ENCODE data around the gene SLC2A10. TPM values are rescaled to one million over a fixed set of nuclear protein-coding genes. Genes with fewer than 3 reads are reported as not detected.

The SLC2A10 gene
- total and polyA plus RNA-seq, 2 donors (not counting 3 experiments of a cell fraction or from before 2014, with no cell fraction given) = 11.2 to 13.6 TPM

DNA sequence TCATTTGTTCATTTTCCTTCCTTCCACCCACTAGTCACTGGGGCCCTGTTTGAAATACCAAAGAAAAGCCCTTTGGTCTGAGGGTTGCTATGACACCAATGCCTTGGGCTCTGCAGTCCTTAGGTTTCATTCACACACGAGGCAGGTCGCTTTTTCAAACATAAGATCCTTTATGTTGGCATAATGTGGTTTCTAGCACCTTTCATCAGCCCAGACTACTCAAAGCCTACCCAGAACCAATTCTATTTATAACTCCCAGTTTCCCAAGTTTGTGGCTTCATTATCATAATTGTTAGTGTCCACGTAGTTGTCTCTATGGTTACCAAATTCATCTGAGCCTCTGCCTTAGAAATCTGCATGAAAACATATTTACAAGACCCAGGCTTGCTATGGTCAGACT is 13.6 kb upstream of the SLC2A10 start:
- no peaks in the 10 kb centered on the region for H3K9me3 ChIP-seq (replicated peaks; ENCODE audit: control insufficient read depth, insufficient read depth, low read length)
- H3K4me3 ChIP-seq (replicated peaks in 1 of 3; ENCODE audit: insufficient read depth in 1 of 3, low read depth in 1 of 3, low read length in 3 of 3) = no peak overlapping the region
- intact Hi-C loops (cut with micrococcal nuclease) (loop anchor here (10.0 kb wide), 1 partner anchor 1811 kb away; the partner anchor contains the start of gene YWHAB), dilution Hi-C loops (cut with MboI; ENCODE audit: extremely low pct_ligation_motif_present, low sequenced_read_pairs) (no loop called here)
- no peak overlapping the region for H3K27ac ChIP-seq (ENCODE audit: insufficient read depth, low read depth, low read length)
- no peaks in the 10 kb centered on the region for H3K4me1 ChIP-seq (ENCODE audit: control insufficient read depth, extremely low read depth, insufficient read depth, low read length)
- no peak overlapping the region for H3K4me2 ChIP-seq (ENCODE audit: insufficient read depth, low read length)
- BruUV-seq (replicated peaks) = no TSS peak
- no peak overlapping the region for H2AFZ ChIP-seq (ENCODE audit: low read depth, low read length)
- TF ChIP-seq, protein P1, sequence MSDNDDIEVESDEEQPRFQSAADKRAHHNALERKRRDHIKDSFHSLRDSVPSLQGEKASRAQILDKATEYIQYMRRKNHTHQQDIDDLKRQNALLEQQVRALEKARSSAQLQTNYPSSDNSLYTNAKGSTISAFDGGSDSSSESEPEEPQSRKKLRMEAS (IDR thresholded peaks at IDR 0.05; ENCODE audit: insufficient read depth, insufficient read length) = no peak
- no peak for TF ChIP-seq MYC (IDR thresholded peaks at IDR 0.05; ENCODE audit: low read depth, low read length)
- TF ChIP-seq GATA2 (IDR thresholded peaks at IDR 0.05; ENCODE audit: insufficient read depth, insufficient read length, low read depth, low read length) = no peak
- no peak for TF ChIP-seq FOS (IDR thresholded peaks at IDR 0.05; ENCODE audit: borderline replicate concordance, insufficient read depth, low read length)
- TF ChIP-seq, protein P2, sequence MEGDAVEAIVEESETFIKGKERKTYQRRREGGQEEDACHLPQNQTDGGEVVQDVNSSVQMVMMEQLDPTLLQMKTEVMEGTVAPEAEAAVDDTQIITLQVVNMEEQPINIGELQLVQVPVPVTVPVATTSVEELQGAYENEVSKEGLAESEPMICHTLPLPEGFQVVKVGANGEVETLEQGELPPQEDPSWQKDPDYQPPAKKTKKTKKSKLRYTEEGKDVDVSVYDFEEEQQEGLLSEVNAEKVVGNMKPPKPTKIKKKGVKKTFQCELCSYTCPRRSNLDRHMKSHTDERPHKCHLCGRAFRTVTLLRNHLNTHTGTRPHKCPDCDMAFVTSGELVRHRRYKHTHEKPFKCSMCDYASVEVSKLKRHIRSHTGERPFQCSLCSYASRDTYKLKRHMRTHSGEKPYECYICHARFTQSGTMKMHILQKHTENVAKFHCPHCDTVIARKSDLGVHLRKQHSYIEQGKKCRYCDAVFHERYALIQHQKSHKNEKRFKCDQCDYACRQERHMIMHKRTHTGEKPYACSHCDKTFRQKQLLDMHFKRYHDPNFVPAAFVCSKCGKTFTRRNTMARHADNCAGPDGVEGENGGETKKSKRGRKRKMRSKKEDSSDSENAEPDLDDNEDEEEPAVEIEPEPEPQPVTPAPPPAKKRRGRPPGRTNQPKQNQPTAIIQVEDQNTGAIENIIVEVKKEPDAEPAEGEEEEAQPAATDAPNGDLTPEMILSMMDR (IDR thresholded peaks at IDR 0.05; ENCODE audit: extremely low read depth in 1 of 2, insufficient read depth in 1 of 2, low read depth in 1 of 2, low read length in 2 of 2) = no peak
- TF ChIP-seq JUN (IDR thresholded peaks at IDR 0.05; ENCODE audit: borderline replicate concordance, insufficient read depth, insufficient read length, low read depth) = no peak
- no peak for TF ChIP-seq POLR2AphosphoS5 (IDR thresholded peaks at IDR 0.05; ENCODE audit: insufficient read depth, low read depth, low read length)
- TF ChIP-seq POLR2A (IDR thresholded peaks at IDR 0.05; ENCODE audit: low read depth, low read length) = no peak
- no peak for TF ChIP-seq EZH2 (IDR thresholded peaks at IDR 0.05; ENCODE audit: borderline replicate concordance, low read depth, low read length, severe bottlenecking)
- H3K79me2 ChIP-seq (ENCODE audit: control insufficient read depth, insufficient read depth, low read length) = no peaks in the 10 kb centered on the region
- ChIA-PET CTCF (no interaction called here), POLR2A (no interaction called here)
- no peaks in the 10 kb centered on the region for H4K20me1 ChIP-seq (replicated peaks; ENCODE audit: control insufficient read depth, extremely low read depth, insufficient read depth, low read length)
- no peak for FAIRE-seq
- peaks cover 0 to 3% of the 10 kb centered on the region in 2 experiments for H3K27me3 ChIP-seq (ENCODE audit: control insufficient read depth in 2 of 2, insufficient read depth in 2 of 2, low read length in 2 of 2)
- H3K9ac ChIP-seq (replicated peaks; ENCODE audit: extremely low read depth, insufficient read depth, low read length) = no peak overlapping the region
- H3K9me1 ChIP-seq (replicated peaks; ENCODE audit: control insufficient read depth, extremely low read depth, insufficient read depth, low read length) = no peaks in the 10 kb centered on the region
- no peak for DNase-seq (ENCODE audit: low read depth, low spot score)
- no peaks in the 10 kb centered on the region for H3K36me3 ChIP-seq (ENCODE audit: control insufficient read depth in 2 of 2, extremely low read depth in 1 of 2, insufficient read depth in 2 of 2, low read length in 2 of 2)

Measured in endothelial cell of umbilical vein (primary cell).